Endothelial cell of umbilical vein (primary cell): Measurements from ENCODE around the gene TENM4.

Source experiments
- EZH2 ChIP-seq: IDR thresholded peaks from 2 replicates; pipeline ENCODE4 v1.6.1; 2012; ENCODE audit warnings: borderline replicate concordance, low read depth, mild to moderate bottlenecking, moderate library complexity, low read length, inconsistent platforms; ENCODE audit not compliant: severe bottlenecking
- FOS ChIP-seq: IDR thresholded peaks from 2 replicates; pipeline ENCODE4 v1.6.1; 2011; ENCODE audit warnings: mild to moderate bottlenecking, low read length, moderate library complexity, borderline replicate concordance; ENCODE audit not compliant: insufficient read depth
- POLR2A ChIP-seq: IDR thresholded peaks from 2 replicates; pipeline ENCODE4 v1.6.1; 2012; ENCODE audit warnings: low read depth, mild to moderate bottlenecking, control low read depth, low read length
- POLR2AphosphoS5 ChIP-seq: IDR thresholded peaks from 2 replicates; pipeline ENCODE4 v1.6.1; 2012; ENCODE audit warnings: low read depth, mild to moderate bottlenecking, control low read depth, low read length, moderate library complexity; ENCODE audit not compliant: insufficient read depth
- TF ChIP-seq, protein P1 (sequence below), 2 donors: IDR thresholded peaks; 1 replicate in 1 of 2; 2 replicates in 1 of 2; pipeline ENCODE4 v1.5.1; 2011; ENCODE audit warnings: low read length in 2 of 2, mild to moderate bottlenecking in 2 of 2, moderate library complexity in 2 of 2, control low read depth in 1 of 2, inconsistent platforms in 1 of 2, low read depth in 1 of 2; ENCODE audit not compliant: insufficient read depth in 1 of 2; ENCODE audit errors: extremely low read depth in 1 of 2
- TF ChIP-seq, protein P2 (sequence below): IDR thresholded peaks from 2 replicates; pipeline ENCODE4 v1.6.1; 2011; ENCODE audit not compliant: insufficient read depth, insufficient read length

DNA sequence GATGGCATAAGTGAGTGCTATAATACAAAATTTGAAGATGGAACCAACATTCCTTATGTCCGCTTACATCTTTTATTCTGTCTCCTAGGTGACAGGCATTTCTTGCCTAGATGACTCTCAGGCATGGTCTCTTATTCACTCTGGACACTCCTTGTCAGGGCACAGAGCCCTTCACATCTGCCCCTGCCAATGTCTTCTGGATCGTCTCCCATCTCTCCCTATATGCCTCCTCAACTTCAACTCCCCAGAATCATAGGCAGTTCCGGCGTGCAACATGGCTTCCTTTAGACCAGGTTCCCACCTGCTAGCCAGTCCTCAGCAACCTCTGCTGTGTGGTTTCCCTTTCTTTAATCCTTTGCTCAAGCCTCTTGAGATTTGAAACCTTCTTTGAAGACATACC, 300.9 kb downstream of the TENM4 start:
- TF ChIP-seq, protein P1, sequence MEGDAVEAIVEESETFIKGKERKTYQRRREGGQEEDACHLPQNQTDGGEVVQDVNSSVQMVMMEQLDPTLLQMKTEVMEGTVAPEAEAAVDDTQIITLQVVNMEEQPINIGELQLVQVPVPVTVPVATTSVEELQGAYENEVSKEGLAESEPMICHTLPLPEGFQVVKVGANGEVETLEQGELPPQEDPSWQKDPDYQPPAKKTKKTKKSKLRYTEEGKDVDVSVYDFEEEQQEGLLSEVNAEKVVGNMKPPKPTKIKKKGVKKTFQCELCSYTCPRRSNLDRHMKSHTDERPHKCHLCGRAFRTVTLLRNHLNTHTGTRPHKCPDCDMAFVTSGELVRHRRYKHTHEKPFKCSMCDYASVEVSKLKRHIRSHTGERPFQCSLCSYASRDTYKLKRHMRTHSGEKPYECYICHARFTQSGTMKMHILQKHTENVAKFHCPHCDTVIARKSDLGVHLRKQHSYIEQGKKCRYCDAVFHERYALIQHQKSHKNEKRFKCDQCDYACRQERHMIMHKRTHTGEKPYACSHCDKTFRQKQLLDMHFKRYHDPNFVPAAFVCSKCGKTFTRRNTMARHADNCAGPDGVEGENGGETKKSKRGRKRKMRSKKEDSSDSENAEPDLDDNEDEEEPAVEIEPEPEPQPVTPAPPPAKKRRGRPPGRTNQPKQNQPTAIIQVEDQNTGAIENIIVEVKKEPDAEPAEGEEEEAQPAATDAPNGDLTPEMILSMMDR (IDR thresholded peaks at IDR 0.05; ENCODE audit: extremely low read depth in 1 of 2, insufficient read depth in 1 of 2, low read depth in 1 of 2, low read length in 2 of 2): no peak
- no peak for TF ChIP-seq POLR2A
- no peak for TF ChIP-seq FOS
- TF ChIP-seq POLR2AphosphoS5: no peak
- TF ChIP-seq, protein P2, sequence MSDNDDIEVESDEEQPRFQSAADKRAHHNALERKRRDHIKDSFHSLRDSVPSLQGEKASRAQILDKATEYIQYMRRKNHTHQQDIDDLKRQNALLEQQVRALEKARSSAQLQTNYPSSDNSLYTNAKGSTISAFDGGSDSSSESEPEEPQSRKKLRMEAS: no peak
- TF ChIP-seq EZH2: no peak
